Kasumi-1 (cell line): ENCODE data around the gene ECI1.
"Not testable (repeated sequence)": the region's sequence is repeated elsewhere in the genome, so short reads cannot be mapped to it uniquely, and the experiment has no call there.

ENCODE experiments used
- DNase-seq, 2 experiments: peaks; one replicate each; lab custom pipeline; 2025; lab: John Stamatoyannopoulos, UW

The ECI1 gene

GRCh38 chr16:2278956-2279800 lies 27.8 kb upstream of the ECI1 start:
- no peak for DNase-seq

- DNase-seq = no peak
These were observed 26.9 kb upstream of the ECI1 start for GRCh38 chr16:2278272-2278608.

GRCh38 chr16:2277466-2278271 lies 26.3 kb upstream of the ECI1 start:
- no peak for DNase-seq

GRCh38 chr16:2276368-2277195 lies 25.2 kb upstream of the ECI1 start:
- no peak for DNase-seq

- no peak for DNase-seq
These were observed 24.3 kb upstream of the ECI1 start for GRCh38 chr16:2275476-2276367.

- no peak for DNase-seq
These were observed 22.5 kb upstream of the ECI1 start for GRCh38 chr16:2273931-2274330.

GRCh38 chr16:2273484-2273883 lies 22.1 kb upstream of the ECI1 start:
- no peak for DNase-seq

GRCh38 chr16:2271848-2272461 lies 20.6 kb upstream of the ECI1 start:
- no peak for DNase-seq

GRCh38 chr16:2270588-2271470 lies 19.4 kb upstream of the ECI1 start:
- no peak for DNase-seq

GRCh38 chr16:2270070-2270462 lies 18.7 kb upstream of the ECI1 start:
- no peak for DNase-seq

GRCh38 chr16:2267913-2268666 lies 16.7 kb upstream of the ECI1 start, which contains the start of gene RNPS1:
TSS of gene RNPS1 (minus strand) at chr16:2268126. CDS start at chr16:2264643, 3,483 bp downstream.
- peak; percentile 52 to 57 for DNase-seq

GRCh38 chr16:2267505-2267912 lies 16.1 kb upstream of the ECI1 start:
- DNase-seq = not testable (repeated sequence)

GRCh38 chr16:2266887-2267286 lies 15.5 kb upstream of the ECI1 start:
- not testable (repeated sequence) for DNase-seq

GRCh38 chr16:2263026-2263425 lies 11.6 kb upstream of the ECI1 start:
- DNase-seq = not testable (repeated sequence)

- DNase-seq = no peak
These were observed 8.9 kb upstream of the ECI1 start for GRCh38 chr16:2260250-2260649.

GRCh38 chr16:2258530-2258929 lies 7.1 kb upstream of the ECI1 start:
- not testable (repeated sequence) for DNase-seq

GRCh38 chr16:2257726-2258125 lies 6.3 kb upstream of the ECI1 start:
- no peak for DNase-seq

- no peak for DNase-seq
These were observed 5.2 kb upstream of the ECI1 start for GRCh38 chr16:2256531-2257140.

- DNase-seq = no peak
These were observed 1.9 kb upstream of the ECI1 start for GRCh38 chr16:2253293-2253692.
